GM12874 (cell line): ENCODE measurements around the gene TNFAIP8.

Experiments used
- TF ChIP-seq, protein P1 (sequence below): IDR thresholded peaks from 2 replicates; pipeline ENCODE4 v1.5.1; 2011; ENCODE audit warnings: low read depth, mild to moderate bottlenecking, control low read depth, low read length, moderate library complexity; ENCODE audit not compliant: insufficient read depth

TNFAIP8 gene

GRCh38 chr5:119374901-119375300 is 19.1 kb downstream of the TNFAIP8 start:
- TF ChIP-seq, protein P1, sequence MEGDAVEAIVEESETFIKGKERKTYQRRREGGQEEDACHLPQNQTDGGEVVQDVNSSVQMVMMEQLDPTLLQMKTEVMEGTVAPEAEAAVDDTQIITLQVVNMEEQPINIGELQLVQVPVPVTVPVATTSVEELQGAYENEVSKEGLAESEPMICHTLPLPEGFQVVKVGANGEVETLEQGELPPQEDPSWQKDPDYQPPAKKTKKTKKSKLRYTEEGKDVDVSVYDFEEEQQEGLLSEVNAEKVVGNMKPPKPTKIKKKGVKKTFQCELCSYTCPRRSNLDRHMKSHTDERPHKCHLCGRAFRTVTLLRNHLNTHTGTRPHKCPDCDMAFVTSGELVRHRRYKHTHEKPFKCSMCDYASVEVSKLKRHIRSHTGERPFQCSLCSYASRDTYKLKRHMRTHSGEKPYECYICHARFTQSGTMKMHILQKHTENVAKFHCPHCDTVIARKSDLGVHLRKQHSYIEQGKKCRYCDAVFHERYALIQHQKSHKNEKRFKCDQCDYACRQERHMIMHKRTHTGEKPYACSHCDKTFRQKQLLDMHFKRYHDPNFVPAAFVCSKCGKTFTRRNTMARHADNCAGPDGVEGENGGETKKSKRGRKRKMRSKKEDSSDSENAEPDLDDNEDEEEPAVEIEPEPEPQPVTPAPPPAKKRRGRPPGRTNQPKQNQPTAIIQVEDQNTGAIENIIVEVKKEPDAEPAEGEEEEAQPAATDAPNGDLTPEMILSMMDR, result no peak

DNA sequence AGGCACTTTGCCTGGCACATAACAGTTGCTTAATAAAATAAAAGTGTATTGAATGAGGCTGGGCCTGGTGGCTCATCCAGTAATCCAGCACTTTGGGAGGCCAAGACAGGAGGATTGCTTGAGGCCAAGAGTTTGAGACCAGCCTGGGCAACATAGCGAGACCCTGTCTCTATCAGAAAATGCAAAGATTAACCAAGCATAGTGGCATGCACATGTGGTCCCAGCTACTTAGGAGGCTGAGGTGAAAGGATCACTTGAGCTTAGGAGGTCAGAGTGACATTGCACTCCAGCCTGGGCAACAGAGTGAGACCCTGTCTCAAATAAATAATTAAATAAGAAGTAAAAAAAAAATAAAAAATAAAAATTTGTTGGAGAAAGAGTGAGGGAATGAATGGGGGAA is 21.2 kb downstream of the TNFAIP8 start:
- TF ChIP-seq, protein P1, result no peak

DNA sequence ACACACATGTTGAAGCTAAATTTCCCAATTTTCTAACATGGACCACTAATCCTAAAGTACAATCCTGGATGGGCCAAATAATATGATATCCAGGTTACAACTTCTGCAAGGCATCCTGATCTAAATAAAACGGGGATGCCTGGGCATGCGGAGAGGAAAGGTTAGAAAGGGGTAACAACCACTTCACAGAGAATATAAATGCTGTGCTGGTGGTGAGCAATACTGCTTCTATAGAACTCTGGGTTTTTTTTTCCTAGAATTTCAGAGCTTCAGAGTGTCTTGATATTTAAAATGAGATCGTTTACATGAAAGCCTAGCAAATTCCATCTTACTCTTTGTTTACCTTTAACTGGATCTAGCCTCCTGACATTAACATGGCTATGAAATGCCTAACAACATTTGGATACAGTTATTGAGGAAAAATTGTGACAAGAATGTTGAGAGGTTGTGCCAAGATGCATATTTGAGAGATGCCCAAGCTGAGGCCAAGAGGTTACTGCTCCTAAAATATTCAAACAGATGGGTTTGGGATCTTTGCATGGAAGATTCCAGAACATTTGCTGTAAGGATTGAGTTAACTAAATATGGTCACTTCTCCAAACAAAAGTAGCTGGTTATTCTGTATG is 22.4 kb downstream of the TNFAIP8 start:
- TF ChIP-seq, protein P1, result no peak

DNA sequence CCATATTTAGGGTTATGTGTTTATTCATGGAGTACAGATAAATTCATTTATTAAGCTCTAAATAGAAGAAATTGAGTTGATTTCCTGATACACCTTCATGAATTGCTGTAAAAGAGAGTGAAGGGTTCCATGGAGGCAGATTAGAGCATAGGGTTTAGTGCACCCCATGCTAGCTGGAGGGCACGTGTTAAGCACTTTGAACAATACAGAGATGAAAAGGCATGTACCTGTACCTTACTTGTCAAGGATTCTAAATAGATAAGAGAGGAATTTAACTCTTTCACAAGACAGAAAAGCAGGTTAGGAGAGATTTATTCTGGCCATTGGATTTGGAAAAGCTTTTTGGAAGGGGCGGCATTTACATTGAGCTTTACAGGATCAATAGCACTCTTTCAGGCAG is 23.3 kb downstream of the TNFAIP8 start:
- TF ChIP-seq, protein P1, result no peak

GRCh38 chr5:119379942-119380547 is 24.2 kb downstream of the TNFAIP8 start:
- TF ChIP-seq, protein P1, result no peak

- TF ChIP-seq, protein P1, result no peak
Measured at GRCh38 chr5:119382169-119382568, 26.4 kb downstream of the TNFAIP8 start.

GRCh38 chr5:119383008-119383407 is 27.2 kb downstream of the TNFAIP8 start:
- TF ChIP-seq, protein P1, result no peak

- TF ChIP-seq, protein P1, result no peak
Measured at GRCh38 chr5:119385136-119385535, 29.3 kb downstream of the TNFAIP8 start.
